GM23338 (cell line): ENCODE data around the gene ANKRD44. TPM values are rescaled to one million over a fixed set of nuclear protein-coding genes. Genes with fewer than 3 reads are reported as not detected.

Experiments
- CREB1 ChIP-seq: fragments of 250-450 bp; sonication (Bioruptor Pico); IDR thresholded peaks from 2 replicates; pipeline ENCODE4 v1.5.0; 2020; ENCODE audit warnings: low read depth, mild to moderate bottlenecking, moderate library complexity
- EZH2 ChIP-seq: fragments of 200-600 bp; sonication (generic); IDR thresholded peaks from one replicate; pipeline ENCODE4 v1.8.0; 2017; ENCODE audit warnings: antibody characterized with exemption, mild to moderate bottlenecking, low read depth; ENCODE audit not compliant: unreplicated experiment
- REST ChIP-seq: IDR thresholded peaks from one replicate; pipeline ENCODE4 v1.6.1; 2018; ENCODE audit warnings: antibody characterized with exemption; ENCODE audit not compliant: unreplicated experiment
- ZNF331 ChIP-seq: fragments of 250-450 bp; sonication (Bioruptor Pico); IDR thresholded peaks from 2 replicates; pipeline ENCODE4 v1.5.0; 2020; ENCODE audit warnings: low read depth, mild to moderate bottlenecking, moderate library complexity
- ZNF462 ChIP-seq: fragments of 250-450 bp; sonication (Bioruptor Pico); IDR thresholded peaks from 2 replicates; pipeline ENCODE4 v1.5.0; 2020; ENCODE audit warnings: mild to moderate bottlenecking, moderate library complexity
- polyA plus RNA-seq: library from polyadenylated mRNA; unstranded; fragments of >200 nt; fragmentation: Nextera tagmentation; extraction: Ambion mirVana; gene quantifications from 2 replicates; pipeline ENCODE4 v1.2.1, GENCODE V29; 2016
- total RNA-seq: library from RNA; depleted of rRNA; stranded (reverse); fragments of >200 nt; shearing (Covaris generic); gene quantifications from 2 replicates; pipeline ENCODE4 v1.2.3, GENCODE V29; 2014
- TF ChIP-seq, protein P1 (sequence below): IDR thresholded peaks from 2 replicates; pipeline ENCODE4 v1.6.1; 2016; ENCODE audit warnings: antibody characterized with exemption

Gene ANKRD44
- total and polyA plus RNA-seq, 2 experiments from 2014 or later = 0.44 to 0.56 TPM

DNA sequence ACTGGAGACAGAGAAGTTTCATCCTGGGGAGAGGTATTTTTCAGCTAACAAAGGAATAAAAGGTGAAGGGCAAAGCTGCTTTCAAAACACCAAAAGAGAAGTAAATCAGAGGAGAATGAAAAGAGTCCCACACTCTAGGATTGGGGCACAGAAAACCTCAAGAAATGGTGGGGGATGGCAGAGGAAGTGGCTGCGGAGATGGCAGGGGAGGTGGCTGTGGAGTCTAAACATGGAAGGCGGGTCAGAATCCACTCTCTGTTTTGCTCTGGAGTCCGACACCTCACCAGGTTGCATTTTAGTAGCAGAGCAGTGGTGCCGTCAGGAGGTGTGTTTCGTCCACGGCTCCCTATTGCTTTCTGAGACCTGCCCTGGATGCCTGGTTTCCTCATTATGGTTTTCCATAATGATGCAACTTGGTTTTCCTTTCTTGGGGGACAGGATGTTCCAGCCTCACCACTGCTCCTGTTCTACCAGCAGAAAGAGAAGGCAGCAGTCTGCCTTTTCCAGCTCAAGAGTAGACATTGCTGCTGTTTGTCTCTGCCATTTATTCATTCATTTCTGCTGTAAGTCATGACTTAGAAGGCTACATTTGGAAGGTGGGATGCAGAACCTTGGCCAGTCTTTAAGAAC, 188.7 kb downstream of the ANKRD44 start (continued):
- TF ChIP-seq REST = no peak
- TF ChIP-seq ZNF331 (CRISPR knock-in tag) = no peak
- TF ChIP-seq EZH2 = no peak
- no peak for TF ChIP-seq CREB1 (CRISPR knock-in tag)
- TF ChIP-seq, protein P1, sequence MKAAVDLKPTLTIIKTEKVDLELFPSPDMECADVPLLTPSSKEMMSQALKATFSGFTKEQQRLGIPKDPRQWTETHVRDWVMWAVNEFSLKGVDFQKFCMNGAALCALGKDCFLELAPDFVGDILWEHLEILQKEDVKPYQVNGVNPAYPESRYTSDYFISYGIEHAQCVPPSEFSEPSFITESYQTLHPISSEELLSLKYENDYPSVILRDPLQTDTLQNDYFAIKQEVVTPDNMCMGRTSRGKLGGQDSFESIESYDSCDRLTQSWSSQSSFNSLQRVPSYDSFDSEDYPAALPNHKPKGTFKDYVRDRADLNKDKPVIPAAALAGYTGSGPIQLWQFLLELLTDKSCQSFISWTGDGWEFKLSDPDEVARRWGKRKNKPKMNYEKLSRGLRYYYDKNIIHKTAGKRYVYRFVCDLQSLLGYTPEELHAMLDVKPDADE = no peak
- no peak for TF ChIP-seq ZNF462 (CRISPR knock-in tag)
